H1 (cell line): Measurements from ENCODE around the gene MBIP. TPM values are rescaled to one million over a fixed set of nuclear protein-coding genes. Genes with fewer than 3 reads are reported as not detected.

Source experiments
- CTCF ChIA-PET: fragments of 300-600 bp; sonication (Branson Sonifier 250); formaldehyde crosslinking; loops from one replicate; lab custom pipeline; 2021; ENCODE audit not compliant: partially characterized antibody; lab: Charles Lee
- POLR2A ChIA-PET: fragments of 300-600 bp; sonication (Branson Sonifier 250); formaldehyde crosslinking; loops from one replicate; lab custom pipeline; 2021; ENCODE audit warnings: inconsistent platforms; ENCODE audit not compliant: partially characterized antibody; lab: Charles Lee
- DNase-seq, 2 experiments: peaks; one replicate each; pipeline versions ENCODE4 v3.0.0 to v3.0.0-alpha.2; 2010 to 2022; ENCODE audit warnings: low spot score in 2 of 2, low read depth in 1 of 2, mixed read lengths in 1 of 2
- FAIRE-seq: peaks from 2 replicates; lab custom pipeline; 2011; peaks lifted over from hg19 to GRCh38; lab: Jason Lieb, UNC
- H2AFZ ChIP-seq: 2 replicates; pipeline ENCODE4 v1.8.1; 2012; ENCODE audit warnings: low read length, inconsistent platforms
- H2AK5ac ChIP-seq: 2 replicates; pipeline ENCODE4 v1.6.1; 2013; ENCODE audit warnings: low read depth, low read length
- H2BK120ac ChIP-seq: replicated peaks from 2 replicates; pipeline ENCODE3; 2013; ENCODE audit warnings: low read depth, low read length, inconsistent platforms
- H2BK12ac ChIP-seq: 2 replicates; pipeline ENCODE4 v1.6.1; 2013; ENCODE audit warnings: low read depth, low read length
- H2BK15ac ChIP-seq: 2 replicates; pipeline ENCODE4 v1.6.1; 2013; ENCODE audit warnings: low read length
- H2BK20ac ChIP-seq: 2 replicates; pipeline ENCODE4 v1.6.1; 2013; ENCODE audit warnings: low read length
- H2BK5ac ChIP-seq: 2 replicates; pipeline ENCODE4 v1.6.1; 2013; ENCODE audit warnings: low read depth, low read length
- H3K14ac ChIP-seq: 2 replicates; pipeline ENCODE4 v1.6.1; 2013; ENCODE audit warnings: inconsistent platforms; ENCODE audit not compliant: insufficient read length
- H3K18ac ChIP-seq: 2 replicates; pipeline ENCODE4 v1.6.1; 2013; ENCODE audit warnings: low read length; ENCODE audit errors: extremely low read depth
- H3K23ac ChIP-seq: 2 replicates; pipeline ENCODE4 v1.6.1; 2013; ENCODE audit warnings: inconsistent platforms; ENCODE audit not compliant: insufficient read length
- H3K23me2 ChIP-seq: 2 replicates; pipeline ENCODE4 v1.6.1; 2013; ENCODE audit warnings: low read depth, low read length
- H3K27ac ChIP-seq: 2 replicates; pipeline ENCODE4 v1.6.1; 2011; ENCODE audit warnings: low read depth, low read length, inconsistent platforms
- H3K27me3 ChIP-seq, 4 experiments: replicated peaks in 1 of 4; 1 replicate in 1 of 4; 2 replicates in 3 of 4; pipeline versions ENCODE4 v1.6.1 to v1.8.1; 2011 to 2013; ENCODE audit warnings: low read length in 3 of 4, mild to moderate bottlenecking in 3 of 4, inconsistent platforms in 2 of 4, mixed read lengths in 2 of 4, moderate library complexity in 1 of 4; ENCODE audit not compliant: control insufficient read depth in 3 of 4, insufficient read depth in 3 of 4; ENCODE audit errors: extremely low read depth in 1 of 4
- H3K36me3 ChIP-seq, 4 experiments: 2 replicates each; pipeline versions ENCODE4 v1.6.1 to v1.8.1; 2011 to 2013; ENCODE audit warnings: mild to moderate bottlenecking in 4 of 4, low read length in 3 of 4, moderate library complexity in 2 of 4, control low read depth in 1 of 4, inconsistent platforms in 1 of 4; ENCODE audit not compliant: insufficient read depth in 4 of 4, control insufficient read depth in 2 of 4
- H3K4ac ChIP-seq: replicated peaks from 2 replicates; pipeline ENCODE3; 2013; ENCODE audit warnings: low read length, low read depth, mixed read lengths, inconsistent platforms; ENCODE audit not compliant: insufficient read length
- H3K4me1 ChIP-seq, 4 experiments: replicated peaks in 1 of 4; 1 replicate in 1 of 4; 2 replicates in 3 of 4; pipeline versions ENCODE4 v1.6.1 to v1.8.1; 2011 to 2013; ENCODE audit warnings: low read length in 3 of 4, inconsistent platforms in 2 of 4, mixed read lengths in 1 of 4; ENCODE audit not compliant: insufficient read depth in 4 of 4, control insufficient read depth in 3 of 4
- H3K4me2 ChIP-seq, 2 experiments: 2 replicates each; pipeline versions ENCODE4 v1.6.1 to v1.8.1; 2011 to 2013; ENCODE audit warnings: low read depth in 2 of 2, low read length in 2 of 2, control low read depth in 1 of 2, inconsistent platforms in 1 of 2, mild to moderate bottlenecking in 1 of 2; ENCODE audit not compliant: insufficient read depth in 1 of 2
- H3K4me3 ChIP-seq, 4 experiments: fragments of 200-600, 300-600 bp in 1 of 4; sonication (generic), shearing (Covaris generic), sonication (Bioruptor Twin) in 1 of 4; 2 replicates each; pipeline versions ENCODE4 v1.5.1 to v1.8.1; 2011 to 2016; ENCODE audit warnings: low read length in 4 of 4, low read depth in 3 of 4, control low read depth in 2 of 4, inconsistent platforms in 2 of 4, mild to moderate bottlenecking in 2 of 4, mixed read lengths in 1 of 4, moderate library complexity in 1 of 4; ENCODE audit not compliant: insufficient read depth in 2 of 4; ENCODE audit errors: extremely low read depth in 1 of 4
- H3K56ac ChIP-seq: replicated peaks from 2 replicates; pipeline ENCODE3; 2013; ENCODE audit warnings: low read depth, mild to moderate bottlenecking, mixed read lengths, low read length, inconsistent platforms; ENCODE audit not compliant: insufficient read length
- H3K79me1 ChIP-seq: 2 replicates; pipeline ENCODE4 v1.6.1; 2013; ENCODE audit warnings: low read depth, low read length, control low read depth
- H3K79me2 ChIP-seq, 2 experiments: 2 replicates each; pipeline versions ENCODE4 v1.6.1 to v1.8.1; 2012 to 2013; ENCODE audit warnings: low read length in 2 of 2, mild to moderate bottlenecking in 2 of 2, inconsistent platforms in 1 of 2; ENCODE audit not compliant: insufficient read depth in 2 of 2, control insufficient read depth in 1 of 2
- H3K9ac ChIP-seq, 4 experiments: replicated peaks in 1 of 4; 1 replicate in 1 of 4; 2 replicates in 3 of 4; pipeline versions ENCODE4 v1.6.1 to v1.8.1; 2011 to 2013; ENCODE audit warnings: low read depth in 3 of 4, low read length in 3 of 4, control low read depth in 2 of 4, mild to moderate bottlenecking in 2 of 4, moderate library complexity in 2 of 4, inconsistent platforms in 1 of 4; ENCODE audit errors: extremely low read depth in 1 of 4
- H3K9me3 ChIP-seq, 2 experiments: 2 replicates each; pipeline versions ENCODE4 v1.6.1 to v1.8.1; 2012 to 2013; ENCODE audit warnings: mild to moderate bottlenecking in 2 of 2, moderate library complexity in 2 of 2, control low read depth in 1 of 2, inconsistent platforms in 1 of 2, low read depth in 1 of 2, low read length in 1 of 2, mixed read lengths in 1 of 2; ENCODE audit not compliant: insufficient read depth in 2 of 2
- H4K20me1 ChIP-seq, 2 experiments: replicated peaks in 1 of 2; 2 replicates each; pipeline versions ENCODE3 to v1.8.1; 2011 to 2013; ENCODE audit warnings: inconsistent platforms in 2 of 2, low read length in 2 of 2, mild to moderate bottlenecking in 1 of 2; ENCODE audit not compliant: insufficient read depth in 2 of 2, control insufficient read depth in 1 of 2
- H4K5ac ChIP-seq: 2 replicates; pipeline ENCODE4 v1.6.1; 2013; ENCODE audit warnings: low read length, low read depth, mixed read lengths, inconsistent platforms; ENCODE audit not compliant: insufficient read length
- H4K8ac ChIP-seq: 2 replicates; pipeline ENCODE4 v1.8.0; 2013; ENCODE audit warnings: mild to moderate bottlenecking, moderate library complexity, low read length, inconsistent platforms; ENCODE audit not compliant: insufficient read depth; ENCODE audit errors: extremely low read depth
- H4K91ac ChIP-seq: replicated peaks from 2 replicates; pipeline ENCODE3; 2013; ENCODE audit warnings: low read length, mixed read lengths, inconsistent platforms; ENCODE audit not compliant: insufficient read length
- CBX8 ChIP-seq: fragments of 300-800, 300-1000 bp; sonication (generic); IDR thresholded peaks from 2 replicates; pipeline ENCODE4 v1.7.1; 2016; ENCODE audit warnings: low read depth, low read length, borderline replicate concordance
- EGR1 ChIP-seq: IDR thresholded peaks from 2 replicates; pipeline ENCODE4 v1.6.1; 2011; ENCODE audit warnings: low read depth, low read length, borderline replicate concordance
- KDM4A ChIP-seq: IDR thresholded peaks from one replicate; pipeline ENCODE4 v1.7.1; 2012; ENCODE audit warnings: low read depth, mild to moderate bottlenecking, moderate library complexity, low read length, inconsistent platforms; ENCODE audit not compliant: severe bottlenecking
- POLR2AphosphoS5 ChIP-seq: IDR thresholded peaks from 2 replicates; pipeline ENCODE4 v1.6.1; 2011; ENCODE audit warnings: low read depth, low read length
- RAD21 ChIP-seq, 2 experiments: IDR thresholded peaks in 1 of 2; conservative IDR thresholded peaks in 1 of 2; 2 replicates each; pipeline ENCODE4 v1.6.1; 2011; ENCODE audit warnings: low read depth in 2 of 2, low read length in 2 of 2, improper control_type of control experiment in 1 of 2, inconsistent platforms in 1 of 2, mild to moderate bottlenecking in 1 of 2, moderate library complexity in 1 of 2
- RFX5 ChIP-seq: IDR thresholded peaks from 2 replicates; pipeline ENCODE4 v1.6.1; 2011; ENCODE audit warnings: low read depth, low read length, improper control_type of control experiment, borderline replicate concordance
- RNF2 ChIP-seq: fragments of 200-900, 300-1000 bp; sonication (generic); IDR thresholded peaks from 2 replicates; pipeline ENCODE4 v1.7.1; 2016; ENCODE audit warnings: borderline replicate concordance, low read depth, mild to moderate bottlenecking, antibody characterized with exemption, low read length; ENCODE audit not compliant: poor library complexity, severe bottlenecking; ENCODE audit errors: missing control alignments
- SIN3A ChIP-seq, 2 experiments: IDR thresholded peaks in 1 of 2; conservative IDR thresholded peaks in 1 of 2; 2 replicates each; pipeline ENCODE4 v1.6.1; 2011 to 2012; ENCODE audit warnings: low read length in 2 of 2, improper control_type of control experiment in 1 of 2, low read depth in 1 of 2, mild to moderate bottlenecking in 1 of 2
- SIX5 ChIP-seq: IDR thresholded peaks from 2 replicates; pipeline ENCODE4 v1.6.1; 2011; ENCODE audit warnings: mild to moderate bottlenecking, low read depth, low read length
- SRF ChIP-seq: IDR thresholded peaks from 2 replicates; pipeline ENCODE4 v1.6.1; 2011; ENCODE audit warnings: mild to moderate bottlenecking, low read depth, low read length, moderate library complexity
- TBP ChIP-seq: IDR thresholded peaks from 2 replicates; pipeline ENCODE4 v1.6.1; 2011; ENCODE audit warnings: low read depth, low read length, improper control_type of control experiment
- YY1 ChIP-seq: IDR thresholded peaks from 2 replicates; pipeline ENCODE4 v1.6.1; 2011; ENCODE audit warnings: low read depth, mild to moderate bottlenecking, low read length
- WGBS, 2 experiments: shearing (Covaris generic) in 1 of 2; methylation state at CpG; one replicate each; pipeline versions ENCODE4 v1.1.6 to v1.1.7; 2013 to 2015; ENCODE audit warnings: low lambda C conversion rate in 2 of 2, mixed read lengths in 2 of 2, inconsistent platforms in 1 of 2, low coverage in 1 of 2, missing lambda C conversion rate in 1 of 2; ENCODE audit not compliant: insufficient replicate concordance in 2 of 2, insufficient coverage in 1 of 2, insufficient read length in 1 of 2; ENCODE audit errors: extremely low coverage in 1 of 2, missing lambda C conversion rate in 1 of 2; 5-methylcytosine and 5-hydroxymethylcytosine counted together
- polyA plus RNA-seq, 7 experiments: library from polyadenylated mRNA; depleted of rRNA in 3 of 7; stranded (reverse) in 5 of 7; unstranded in 2 of 7; fragments of >200 nt in 5 of 7; fragments of 200-250 nt in 2 of 7; gene quantifications; 1 replicate in 5 of 7; 2 replicates in 1 of 7; 4 replicates in 1 of 7; pipeline versions ENCODE4 v1.2.1 to v1.2.3, GENCODE V29; 2011 to 2013; ENCODE audit warnings: missing spikeins in 2 of 7, mixed read lengths in 2 of 7
- total RNA-seq: library from RNA; stranded (reverse); fragmentation: NEBNext Ultra II Directional; extraction: Animal tissue kit (Norgen Biotek cat#: 25700); gene quantifications from 2 replicates; pipeline ENCODE4 v1.2.1, GENCODE V29; 2021
- TF ChIP-seq, protein P1 (sequence below): IDR thresholded peaks from 2 replicates; pipeline ENCODE4 v1.6.1; 2012; ENCODE audit warnings: inconsistent platforms

MBIP gene
- total and polyA plus RNA-seq, 2 of the 8 experiments (the other 6 are each of a cell fraction or from before 2014, with no cell fraction given) = 15.0 to 27.4 TPM

DNA sequence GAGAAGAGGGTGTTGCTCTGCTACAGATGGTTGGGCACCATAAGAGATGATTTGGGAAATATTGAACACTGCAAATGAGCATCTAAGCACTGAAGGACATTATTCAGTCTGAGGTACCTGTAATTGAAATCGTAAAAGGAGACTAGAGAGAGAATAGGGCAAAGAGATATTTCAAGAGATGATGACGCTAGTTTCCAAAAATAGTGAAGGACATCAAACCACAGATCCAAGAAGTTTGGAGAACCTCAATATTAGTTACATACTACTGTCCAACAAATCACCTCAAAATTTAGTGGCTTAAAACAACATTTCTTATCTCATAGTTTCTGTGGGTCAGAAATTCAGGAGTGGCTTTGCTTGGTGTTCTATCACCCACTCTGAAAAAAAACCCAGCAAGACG lies 4.5 kb upstream of the MBIP start:
- CTCF ChIA-PET = interaction anchor here (2.0 kb wide), 1 partner anchor 11 kb away, joined by 8 read pairs; no protein-coding TSS in a partner anchor
- no peak overlapping the region for H3K14ac ChIP-seq
- H2AFZ ChIP-seq = no peak overlapping the region
- no peak overlapping the region for H3K4ac ChIP-seq
- DNase-seq (no peak), FAIRE-seq (no peak)
- no peak overlapping the region for H2BK120ac ChIP-seq
- H3K27me3 ChIP-seq = no peaks in the 10 kb centered on the region; a peak in 1 of 7 replicates
- no peak overlapping the region for H2BK20ac ChIP-seq
- H3K79me1 ChIP-seq = no peaks in the 10 kb centered on the region
- 88% methylated on average over 3 of the region's 3 CpGs; no CpG with 5 or more reads in 1 of the 2 experiments for WGBS, 2 experiments
- H3K4me3 ChIP-seq = no peak overlapping the region
- no peak overlapping the region for H4K91ac ChIP-seq
- no peaks in the 10 kb centered on the region for H3K36me3 ChIP-seq
- no peak overlapping the region for H3K18ac ChIP-seq
- H3K79me2 ChIP-seq = peaks cover 0 to 5% of the 10 kb centered on the region in 2 experiments; a peak in 2 of 4 replicates
- no peak overlapping the region for H2BK5ac ChIP-seq
- H4K5ac ChIP-seq = no peak overlapping the region
- H4K20me1 ChIP-seq = no peaks in the 10 kb centered on the region
- no peak overlapping the region for H3K9ac ChIP-seq
- no peak overlapping the region for H2BK15ac ChIP-seq
- POLR2A ChIA-PET = no interaction called here
- H3K56ac ChIP-seq = no peak overlapping the region
- H3K9me3 ChIP-seq = no peaks in the 10 kb centered on the region
- no peak overlapping the region for H3K4me2 ChIP-seq
- no peak overlapping the region for H2BK12ac ChIP-seq
- TF ChIP-seq RFX5 (no peak), POLR2AphosphoS5 (no peak), YY1 (no peak), RAD21 (IDR thresholded peaks at IDR 0.05 in 1 of 2, conservative IDR thresholded peaks at IDR 0.05 in 1 of 2; ENCODE audit: low read depth in 2 of 2, low read length in 2 of 2) (no peak), CBX8 (no peak), SRF (no peak), RNF2 (no peak), KDM4A (no peak), SIX5 (no peak), SIN3A (conservative IDR thresholded peaks at IDR 0.05 in 1 of 2, IDR thresholded peaks at IDR 0.05 in 1 of 2; ENCODE audit: low read depth in 1 of 2, low read length in 2 of 2) (no peak), TBP (no peak), EGR1 (no peak)
- TF ChIP-seq, protein P1, sequence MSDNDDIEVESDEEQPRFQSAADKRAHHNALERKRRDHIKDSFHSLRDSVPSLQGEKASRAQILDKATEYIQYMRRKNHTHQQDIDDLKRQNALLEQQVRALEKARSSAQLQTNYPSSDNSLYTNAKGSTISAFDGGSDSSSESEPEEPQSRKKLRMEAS = no peak
- no peak overlapping the region for H4K8ac ChIP-seq
- H3K23ac ChIP-seq = no peak overlapping the region
- H3K4me1 ChIP-seq = no peaks in the 10 kb centered on the region
- no peak overlapping the region for H2AK5ac ChIP-seq
- no peak overlapping the region for H3K27ac ChIP-seq
- H3K23me2 ChIP-seq = no peaks in the 10 kb centered on the region
